GM23248 (cell line): ENCODE data around the gene PRR23A. TPM values are rescaled to one million over a fixed set of nuclear protein-coding genes. Genes with fewer than 3 reads are reported as not detected.

Source experiments
- DNase-seq: peaks from one replicate; pipeline ENCODE4 v3.0.0-alpha.2; 2015
- H2AFZ ChIP-seq: fragments of 200-600 bp; sonication (generic); 2 replicates; pipeline ENCODE4 v1.6.1; 2016; ENCODE audit warnings: antibody characterized with exemption
- H3F3A ChIP-seq: fragments of 200-600 bp; sonication (generic); 2 replicates; pipeline ENCODE4 v1.6.1; 2016; ENCODE audit warnings: mild to moderate bottlenecking, antibody characterized with exemption, mixed run types; ENCODE audit not compliant: insufficient read depth
- H3K27ac ChIP-seq: fragments of 200-600 bp; sonication (generic); 2 replicates; pipeline ENCODE4 v1.5.1; 2016; ENCODE audit warnings: mild to moderate bottlenecking
- H3K27me3 ChIP-seq: fragments of 200-600 bp; sonication (generic); replicated peaks from 2 replicates; pipeline ENCODE4 v1.6.1; 2016; ENCODE audit warnings: mild to moderate bottlenecking; ENCODE audit not compliant: insufficient read depth
- H3K36me3 ChIP-seq: fragments of 200-600 bp; sonication (generic); 2 replicates; pipeline ENCODE4 v1.6.1; 2016; ENCODE audit warnings: low read depth, mild to moderate bottlenecking
- H3K4me1 ChIP-seq: fragments of 200-600 bp; sonication (generic); 2 replicates; pipeline ENCODE4 v1.6.1; 2016; ENCODE audit warnings: mild to moderate bottlenecking; ENCODE audit not compliant: insufficient read depth
- H3K4me2 ChIP-seq: fragments of 200-600 bp; sonication (generic); one replicate; pipeline ENCODE4 v1.6.1; 2016; ENCODE audit warnings: mild to moderate bottlenecking; ENCODE audit not compliant: unreplicated experiment
- H3K4me3 ChIP-seq: fragments of 200-600 bp; sonication (generic); 2 replicates; pipeline ENCODE4 v1.5.1; 2016; ENCODE audit warnings: mild to moderate bottlenecking
- H3K79me2 ChIP-seq: fragments of 200-600 bp; sonication (generic); 2 replicates; pipeline ENCODE4 v1.6.1; 2016; ENCODE audit warnings: mild to moderate bottlenecking; ENCODE audit not compliant: insufficient read depth
- H3K9ac ChIP-seq: fragments of 200-600 bp; sonication (generic); 2 replicates; pipeline ENCODE4 v1.6.1; 2016; ENCODE audit warnings: mild to moderate bottlenecking
- H3K9me2 ChIP-seq: fragments of 200-600 bp; sonication (generic); 2 replicates; pipeline ENCODE4 v1.6.1; 2016; ENCODE audit warnings: mixed run types, mild to moderate bottlenecking, moderate library complexity; ENCODE audit not compliant: insufficient read depth
- H3K9me3 ChIP-seq: fragments of 200-600 bp; sonication (generic); one replicate; pipeline ENCODE4 v1.6.1; 2017; ENCODE audit warnings: low read depth
- H4K20me1 ChIP-seq: fragments of 200-600 bp; sonication (generic); 2 replicates; pipeline ENCODE4 v1.6.0; 2016; ENCODE audit not compliant: insufficient read depth
- EZH2 ChIP-seq: fragments of 200-600 bp; sonication (generic); IDR thresholded peaks from 2 replicates; pipeline ENCODE4 v1.6.1; 2018; ENCODE audit warnings: antibody characterized with exemption, mild to moderate bottlenecking; ENCODE audit not compliant: insufficient read depth, poor library complexity, severe bottlenecking
- EZH2phosphoT487 ChIP-seq: fragments of 200-600 bp; sonication (generic); IDR thresholded peaks from 2 replicates; pipeline ENCODE4 v1.6.1; 2018; ENCODE audit warnings: antibody characterized with exemption, moderate library complexity, mild to moderate bottlenecking, low read depth; ENCODE audit not compliant: insufficient read depth
- WGBS, 2 experiments: methylation state at CpG; one replicate each; pipeline ENCODE4 v1.1.6; 2015 to 2017; ENCODE audit warnings: low lambda C conversion rate in 2 of 2, low coverage in 1 of 2; ENCODE audit errors: missing lambda C conversion rate in 2 of 2; 5-methylcytosine and 5-hydroxymethylcytosine counted together
- in situ Hi-C: fragments of 300-500 bp; cut with MboI; formaldehyde crosslinking; loops from 2 replicates; pipeline ENCODE4 v1.15.0; 2020
- polyA plus RNA-seq: library from polyadenylated mRNA; unstranded; fragments of >200 nt; fragmentation: Nextera tagmentation; extraction: Ambion mirVana; gene quantifications from 2 replicates; pipeline ENCODE4 v1.2.1, GENCODE V29; 2016
- total RNA-seq: library from RNA; depleted of rRNA; stranded (reverse); fragments of >200 nt; shearing (Covaris generic); gene quantifications from 2 replicates; pipeline ENCODE4 v1.2.3, GENCODE V29; 2014

PRR23A gene
- total and polyA plus RNA-seq, 2 experiments from 2014 or later: not detected

- H3K4me1 ChIP-seq: no peaks in the 10 kb centered on the region
- TF ChIP-seq EZH2phosphoT487: no peak
- TF ChIP-seq EZH2: no peak
- H3K4me3 ChIP-seq: no peak overlapping the region
- no peak overlapping the region for H2AFZ ChIP-seq
- H4K20me1 ChIP-seq: no peaks in the 10 kb centered on the region
- 28 to 35% methylated on average over 3 of the region's 3 CpGs for WGBS, 2 experiments
- H3K9me3 ChIP-seq: no peaks in the 10 kb centered on the region
- in situ Hi-C loops: no loop called here
- no peaks in the 10 kb centered on the region for H3K36me3 ChIP-seq
- H3K9me2 ChIP-seq: no peaks in the 10 kb centered on the region
- H3K9ac ChIP-seq: no peak overlapping the region
- no peaks in the 10 kb centered on the region for H3F3A ChIP-seq
- no peak for DNase-seq
- peaks cover 9% of the 10 kb centered on the region; the same call in 1 of the 2 replicates for H3K27me3 ChIP-seq
- no peak overlapping the region for H3K27ac ChIP-seq
- H3K79me2 ChIP-seq: no peaks in the 10 kb centered on the region
- no peak overlapping the region for H3K4me2 ChIP-seq
These were observed 21.3 kb downstream of the PRR23A start for GRCh38 chr3:138984816-138985215.

DNA sequence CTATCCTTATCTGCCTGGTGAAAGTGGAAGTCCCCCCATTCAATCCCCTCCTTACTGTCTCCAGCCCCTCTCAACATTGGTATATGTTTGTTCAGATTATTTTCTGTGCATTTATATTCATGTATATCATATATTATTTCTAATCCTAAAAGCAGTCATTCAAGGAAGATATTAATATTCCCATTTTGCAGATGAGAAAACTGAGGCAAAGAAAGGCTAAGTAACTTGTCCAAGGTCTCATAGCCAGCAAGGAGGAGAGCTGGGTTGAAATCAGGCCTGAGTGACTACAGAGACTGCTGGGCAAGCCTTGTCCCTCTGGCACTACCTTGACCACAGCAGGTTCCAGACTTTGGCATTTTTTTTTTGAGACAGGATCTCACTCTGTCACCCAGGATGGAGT, 30.0 kb downstream of the PRR23A start:
- no peaks in the 10 kb centered on the region for H3K36me3 ChIP-seq
- no peak for DNase-seq
- in situ Hi-C loops: no loop called here
- H3K79me2 ChIP-seq: no peaks in the 10 kb centered on the region
- no peak overlapping the region for H3K27ac ChIP-seq
- no peaks in the 10 kb centered on the region for H3F3A ChIP-seq
- no peaks in the 10 kb centered on the region for H4K20me1 ChIP-seq
- no peak overlapping the region for H3K9ac ChIP-seq
- no peak overlapping the region for H2AFZ ChIP-seq
- H3K9me2 ChIP-seq: no peaks in the 10 kb centered on the region
- H3K4me1 ChIP-seq: no peaks in the 10 kb centered on the region
- H3K4me2 ChIP-seq: no peak overlapping the region
- TF ChIP-seq EZH2: no peak
- H3K9me3 ChIP-seq: no peaks in the 10 kb centered on the region
- H3K27me3 ChIP-seq: peaks cover 6% of the 10 kb centered on the region; the same call in 1 of the 2 replicates
- H3K4me3 ChIP-seq: no peak overlapping the region

GRCh38 chr3:138975351-138975750, 30.7 kb downstream of the PRR23A start:
- H3K4me2 ChIP-seq: no peak overlapping the region
- H3K4me1 ChIP-seq: no peaks in the 10 kb centered on the region
- H3K79me2 ChIP-seq: no peaks in the 10 kb centered on the region
- H4K20me1 ChIP-seq: no peaks in the 10 kb centered on the region
- H3K36me3 ChIP-seq: no peaks in the 10 kb centered on the region
- H3K9ac ChIP-seq: no peak overlapping the region
- H2AFZ ChIP-seq: no peak overlapping the region
- no peaks in the 10 kb centered on the region for H3K9me2 ChIP-seq
- H3K27me3 ChIP-seq: peaks cover 9% of the 10 kb centered on the region; the same call in 1 of the 2 replicates
- no peaks in the 10 kb centered on the region for H3F3A ChIP-seq
- no peak for DNase-seq
- in situ Hi-C loops: no loop called here
- TF ChIP-seq EZH2 (no peak), EZH2phosphoT487 (no peak)
- no peak overlapping the region for H3K27ac ChIP-seq
- H3K9me3 ChIP-seq: no peaks in the 10 kb centered on the region
- 97 to 98% methylated on average over 8 of the region's 8 CpGs for WGBS, 2 experiments
- H3K4me3 ChIP-seq: no peak overlapping the region

- Histone ChIP-seq H3K4me3 (no peak overlapping the region), H4K20me1 (no peaks in the 10 kb centered on the region), H3K27ac (no peak overlapping the region), H3K4me2 (no peak overlapping the region), H3F3A (no peaks in the 10 kb centered on the region), H3K36me3 (no peaks in the 10 kb centered on the region), H3K79me2 (no peaks in the 10 kb centered on the region), H3K27me3 (peaks cover 15% of the 10 kb centered on the region; the same call in 1 of the 2 replicates), H3K9me3 (no peaks in the 10 kb centered on the region), H3K9ac (no peak overlapping the region), H3K9me2 (no peaks in the 10 kb centered on the region), H2AFZ (no peak overlapping the region), H3K4me1 (no peaks in the 10 kb centered on the region)
- 46 to 48% methylated on average over 5 of the region's 5 CpGs for WGBS, 2 experiments
- TF ChIP-seq EZH2phosphoT487 (no peak), EZH2 (no peak)
- peak; percentile 67 for DNase-seq
- in situ Hi-C loops: no loop called here
These were observed 31.6 kb downstream of the PRR23A start for GRCh38 chr3:138974462-138974861.

DNA sequence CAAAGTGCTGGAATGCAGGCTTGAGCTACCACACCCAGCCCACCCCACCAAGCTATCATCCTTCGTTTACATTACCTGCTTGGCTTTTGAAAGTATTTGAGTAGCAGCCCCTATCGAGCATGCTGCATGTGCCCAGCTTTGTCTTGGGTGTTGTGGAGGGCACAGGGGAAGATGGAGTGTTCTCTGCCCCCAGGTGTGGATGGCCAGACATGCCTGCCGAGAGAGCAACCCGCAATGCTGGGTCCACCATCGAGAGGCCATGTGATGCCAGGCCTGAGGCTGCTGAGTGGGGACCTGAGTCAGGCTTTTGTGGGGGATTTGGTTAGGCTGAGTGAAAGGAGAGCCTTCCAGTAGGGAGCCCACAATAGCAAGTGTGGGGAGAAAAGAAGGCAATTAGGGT, 33.1 kb downstream of the PRR23A start:
- Histone ChIP-seq H4K20me1 (no peaks in the 10 kb centered on the region), H3K36me3 (no peaks in the 10 kb centered on the region), H3K27me3 (peaks cover 16% of the 10 kb centered on the region; the same call in 1 of the 2 replicates), H3K79me2 (no peaks in the 10 kb centered on the region), H3K9me3 (no peaks in the 10 kb centered on the region), H3K9me2 (no peaks in the 10 kb centered on the region), H3K4me2 (no peak overlapping the region), H3K4me3 (no peak overlapping the region), H3K9ac (no peak overlapping the region), H3K4me1 (no peaks in the 10 kb centered on the region), H2AFZ (no peak overlapping the region), H3K27ac (no peak overlapping the region), H3F3A (no peaks in the 10 kb centered on the region)
- in situ Hi-C loops: no loop called here
- no peak for TF ChIP-seq EZH2
- no peak for TF ChIP-seq EZH2phosphoT487
- 76 to 85% methylated on average over 5 of the region's 5 CpGs for WGBS, 2 experiments
- no peak for DNase-seq
